IMR-90 (cell line): ENCODE results near the gene DEF6. TPM values are rescaled to one million over a fixed set of nuclear protein-coding genes. Genes with fewer than 3 reads are reported as not detected.

ENCODE experiments used
- ATAC-seq: fragments of 200-7000 bp; cut with Tn5 transposase; 2 replicates; pipeline ENCODE4 v1.9.1; 2020; ENCODE audit warnings: low read depth, mild to moderate bottlenecking, moderate library complexity
- BruUV-seq: library from RNA; stranded (reverse); fragments of 400-500 nt; replicated peaks from 2 replicates; lab custom pipeline; 2021; lab: Mats Ljungman, UMichigan
- CTCF ChIA-PET: fragments of 300-600 bp; formaldehyde crosslinking; extraction: SDS; loops from one replicate; lab custom pipeline; 2021; ENCODE audit warnings: antibody characterized with exemption; lab: Yijun Ruan, JAX
- POLR2A ChIA-PET: fragments of 300-600 bp; sonication (Branson Sonifier 250); formaldehyde crosslinking; loops from one replicate; lab custom pipeline; 2022; ENCODE audit warnings: antibody characterized with exemption; ENCODE audit not compliant: unreplicated experiment; lab: Charles Lee
- DNase-seq: peaks from one replicate; pipeline ENCODE4 v3.0.0; 2013
- H2AFZ ChIP-seq: replicated peaks from 2 replicates; pipeline ENCODE3; 2013; ENCODE audit warnings: low read length, mild to moderate bottlenecking; ENCODE audit not compliant: poor library complexity
- H2AK5ac ChIP-seq: 2 replicates; pipeline ENCODE4 v1.6.1; 2013; ENCODE audit warnings: low read depth, low read length, inconsistent platforms
- H2AK9ac ChIP-seq: replicated peaks from 2 replicates; pipeline ENCODE3; 2013; ENCODE audit warnings: mild to moderate bottlenecking, low read depth, low read length, moderate library complexity; ENCODE audit not compliant: poor library complexity
- H2BK120ac ChIP-seq: 2 replicates; pipeline ENCODE4 v1.6.1; 2013; ENCODE audit warnings: low read depth, low read length, inconsistent platforms
- H2BK15ac ChIP-seq: 3 replicates; pipeline ENCODE4 v1.6.1; 2013; ENCODE audit warnings: low read depth, low read length, inconsistent platforms
- H2BK20ac ChIP-seq: 2 replicates; pipeline ENCODE4 v1.6.1; 2013; ENCODE audit warnings: low read depth, mild to moderate bottlenecking, inconsistent platforms, low read length, moderate library complexity
- H2BK5ac ChIP-seq: 2 replicates; pipeline ENCODE4 v1.6.1; 2013; ENCODE audit warnings: mild to moderate bottlenecking, low read depth, low read length, inconsistent platforms; ENCODE audit not compliant: poor library complexity, severe bottlenecking
- H3K14ac ChIP-seq: replicated peaks from 2 replicates; pipeline ENCODE4 v1.6.1; 2013; ENCODE audit warnings: low read depth, low read length, inconsistent platforms
- H3K18ac ChIP-seq: 2 replicates; pipeline ENCODE4 v1.6.1; 2013; ENCODE audit warnings: low read depth, low read length, control low read depth
- H3K23ac ChIP-seq: 2 replicates; pipeline ENCODE4 v1.6.1; 2013; ENCODE audit warnings: low read depth, low read length, inconsistent platforms
- H3K27ac ChIP-seq: 2 replicates; pipeline ENCODE4 v1.5.1; 2013; ENCODE audit warnings: mild to moderate bottlenecking, control low read depth, low read length; ENCODE audit not compliant: insufficient read depth
- H3K27me3 ChIP-seq: 2 replicates; pipeline ENCODE4 v1.6.1; 2013; ENCODE audit warnings: low read length; ENCODE audit not compliant: control insufficient read depth, insufficient read depth
- H3K36me3 ChIP-seq: 2 replicates; pipeline ENCODE4 v1.6.1; 2013; ENCODE audit warnings: low read length, mixed read lengths; ENCODE audit not compliant: control insufficient read depth, insufficient read depth
- H3K4ac ChIP-seq: 2 replicates; pipeline ENCODE4 v1.6.1; 2013; ENCODE audit warnings: low read depth, low read length, inconsistent platforms
- H3K4me1 ChIP-seq: 2 replicates; pipeline ENCODE4 v1.6.1; 2013; ENCODE audit warnings: low read length, mixed read lengths; ENCODE audit not compliant: control insufficient read depth, insufficient read depth
- H3K4me2 ChIP-seq: 2 replicates; pipeline ENCODE4 v1.6.1; 2013; ENCODE audit warnings: low read depth, mild to moderate bottlenecking, control low read depth, low read length, moderate library complexity
- H3K4me3 ChIP-seq: 2 replicates; pipeline ENCODE4 v1.5.1; 2013; ENCODE audit warnings: low read depth, mild to moderate bottlenecking, control low read depth, low read length, moderate library complexity; ENCODE audit not compliant: insufficient read depth
- H3K56ac ChIP-seq: 2 replicates; pipeline ENCODE4 v1.6.1; 2013; ENCODE audit warnings: low read length, inconsistent platforms; ENCODE audit not compliant: insufficient read depth; ENCODE audit errors: extremely low read depth
- H3K79me1 ChIP-seq, 2 experiments: 2 replicates each; pipeline ENCODE4 v1.6.1; 2013; ENCODE audit warnings: low read length in 2 of 2, inconsistent platforms in 1 of 2, low read depth in 1 of 2
- H3K9ac ChIP-seq: 2 replicates; pipeline ENCODE4 v1.6.1; 2013; ENCODE audit warnings: low read depth, low read length, control low read depth
- H3K9me1 ChIP-seq: 2 replicates; pipeline ENCODE4 v1.6.1; 2013; ENCODE audit warnings: low read length, inconsistent platforms; ENCODE audit not compliant: insufficient read depth
- H3K9me3 ChIP-seq: 2 replicates; pipeline ENCODE4 v1.6.1; 2013; ENCODE audit warnings: low read length; ENCODE audit not compliant: control insufficient read depth, insufficient read depth
- H4K20me1 ChIP-seq: 2 replicates; pipeline ENCODE4 v1.6.1; 2013; ENCODE audit warnings: low read length, inconsistent platforms; ENCODE audit not compliant: insufficient read depth
- H4K5ac ChIP-seq: 2 replicates; pipeline ENCODE4 v1.6.1; 2013; ENCODE audit warnings: mild to moderate bottlenecking, low read depth, low read length, control low read depth
- H4K8ac ChIP-seq, 2 experiments: 2 replicates each; pipeline ENCODE4 v1.6.1; 2013; ENCODE audit warnings: low read depth in 2 of 2, low read length in 2 of 2, control low read depth in 1 of 2, inconsistent platforms in 1 of 2
- H4K91ac ChIP-seq: 2 replicates; pipeline ENCODE4 v1.6.1; 2013; ENCODE audit warnings: low read depth, low read length, inconsistent platforms; ENCODE audit not compliant: insufficient read depth
- BHLHE40 ChIP-seq: fragments of 150-350 bp; IDR thresholded peaks from 2 replicates; pipeline ENCODE4 v1.6.1; 2016; ENCODE audit warnings: mild to moderate bottlenecking, low read depth, low read length
- CEBPB ChIP-seq: IDR thresholded peaks from 2 replicates; pipeline ENCODE4 v1.6.1; 2012; ENCODE audit warnings: low read depth, low read length, improper control_type of control experiment
- MAFK ChIP-seq: IDR thresholded peaks from 2 replicates; pipeline ENCODE4 v1.6.1; 2012; ENCODE audit warnings: low read depth, low read length, improper control_type of control experiment
- MAZ ChIP-seq: IDR thresholded peaks from 2 replicates; pipeline ENCODE4 v1.6.1; 2012; ENCODE audit warnings: low read depth, mild to moderate bottlenecking, low read length, improper control_type of control experiment, moderate library complexity, borderline replicate concordance
- POLR2A ChIP-seq: IDR thresholded peaks from 2 replicates; pipeline ENCODE4 v1.6.1; 2012; ENCODE audit warnings: mild to moderate bottlenecking, low read depth, low read length
- RFX5 ChIP-seq: IDR thresholded peaks from 2 replicates; pipeline ENCODE4 v1.8.0; 2012; ENCODE audit warnings: low read depth, mild to moderate bottlenecking, low read length, moderate library complexity
- SMC3 ChIP-seq: fragments of 150-350 bp; IDR thresholded peaks from 2 replicates; pipeline ENCODE4 v1.6.1; 2016; ENCODE audit warnings: low read depth, mild to moderate bottlenecking, antibody characterized with exemption, low read length, moderate library complexity
- whole genome bisulfite sequencing, 2 experiments: methylation state at CpG; one replicate each; pipeline versions ENCODE4 v1.1.5 to v1.1.7; 2013; ENCODE audit warnings: missing lambda C conversion rate in 2 of 2; ENCODE audit not compliant: insufficient read length in 1 of 2; ENCODE audit errors: extremely low coverage in 2 of 2; 5-methylcytosine and 5-hydroxymethylcytosine counted together
- dilution Hi-C: fragments of 300-500 bp; cut with HindIII; formaldehyde crosslinking; loops from one replicate; pipeline ENCODE4 v1.14.3; 2018; ENCODE audit warnings: low sequenced_read_pairs; ENCODE audit not compliant: unreplicated experiment
- in situ Hi-C: fragments of 300-500 bp; cut with MboI; formaldehyde crosslinking; loops from 3 replicates; pipeline ENCODE4 v1.14.3; 2019; ENCODE audit warnings: low sequenced_read_pairs, inconsistent platforms, mixed read lengths
- intact Hi-C: fragments of 100-400 bp; cut with micrococcal nuclease; formaldehyde crosslinking; loops from 2 replicates; pipeline ENCODE4 v1.10.0; 2022
- polyA plus RNA-seq, 3 experiments: library from polyadenylated mRNA; depleted of rRNA; stranded (reverse); fragments of >200 nt; gene quantifications; 2 replicates each; pipeline ENCODE4 v1.2.3, GENCODE V29; 2012; ENCODE audit warnings: low replicate concordance in 1 of 3
- total RNA-seq: library from RNA; depleted of rRNA; stranded (reverse); fragments of >200 nt; gene quantifications from 2 replicates; pipeline ENCODE4 v1.2.3, GENCODE V29; 2012
- TF ChIP-seq, protein P1 (sequence below): fragments of 150-350 bp; IDR thresholded peaks from 2 replicates; pipeline ENCODE4 v1.6.1; 2017; ENCODE audit warnings: mild to moderate bottlenecking, antibody characterized with exemption, low read length, low read depth
- TF ChIP-seq, protein P2 (sequence below): fragments of 150-350 bp; IDR thresholded peaks from 2 replicates; pipeline ENCODE4 v1.6.1; 2016; ENCODE audit warnings: low read depth, mild to moderate bottlenecking, low read length, moderate library complexity, borderline replicate concordance

DEF6 gene
- total and polyA plus RNA-seq, 2 of the 4 experiments (the other 2 are of a cell fraction): 2.5 to 4.2 TPM

- TF ChIP-seq, protein P1, sequence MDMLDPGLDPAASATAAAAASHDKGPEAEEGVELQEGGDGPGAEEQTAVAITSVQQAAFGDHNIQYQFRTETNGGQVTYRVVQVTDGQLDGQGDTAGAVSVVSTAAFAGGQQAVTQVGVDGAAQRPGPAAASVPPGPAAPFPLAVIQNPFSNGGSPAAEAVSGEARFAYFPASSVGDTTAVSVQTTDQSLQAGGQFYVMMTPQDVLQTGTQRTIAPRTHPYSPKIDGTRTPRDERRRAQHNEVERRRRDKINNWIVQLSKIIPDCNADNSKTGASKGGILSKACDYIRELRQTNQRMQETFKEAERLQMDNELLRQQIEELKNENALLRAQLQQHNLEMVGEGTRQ: no peak
Measured at GRCh38 chr6:35354361-35355135, 56.9 kb downstream of the DEF6 start (continued).

- peaks cover 41% of the 10 kb centered on the region for H3K9me1 ChIP-seq
- intact Hi-C loops: no loop called here
- no peak overlapping the region for H3K4me3 ChIP-seq
- no peak for TF ChIP-seq RFX5
- no peak for TF ChIP-seq MAFK
- TF ChIP-seq, protein P2, sequence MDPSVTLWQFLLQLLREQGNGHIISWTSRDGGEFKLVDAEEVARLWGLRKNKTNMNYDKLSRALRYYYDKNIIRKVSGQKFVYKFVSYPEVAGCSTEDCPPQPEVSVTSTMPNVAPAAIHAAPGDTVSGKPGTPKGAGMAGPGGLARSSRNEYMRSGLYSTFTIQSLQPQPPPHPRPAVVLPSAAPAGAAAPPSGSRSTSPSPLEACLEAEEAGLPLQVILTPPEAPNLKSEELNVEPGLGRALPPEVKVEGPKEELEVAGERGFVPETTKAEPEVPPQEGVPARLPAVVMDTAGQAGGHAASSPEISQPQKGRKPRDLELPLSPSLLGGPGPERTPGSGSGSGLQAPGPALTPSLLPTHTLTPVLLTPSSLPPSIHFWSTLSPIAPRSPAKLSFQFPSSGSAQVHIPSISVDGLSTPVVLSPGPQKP: no peak
- TF ChIP-seq MAZ: no peak
- TF ChIP-seq CEBPB: no peak
- TF ChIP-seq BHLHE40: no peak
- TF ChIP-seq POLR2A: no peak
- TF ChIP-seq SMC3: no peak
- TF ChIP-seq, protein P1: no peak
- no peak overlapping the region for H3K14ac ChIP-seq
- H4K20me1 ChIP-seq: peaks cover 51% of the 10 kb centered on the region
- no peak overlapping the region for H4K5ac ChIP-seq
- H3K4ac ChIP-seq: no peak overlapping the region
- H2BK5ac ChIP-seq: no peak overlapping the region
- no peak overlapping the region for H2AK5ac ChIP-seq
- no peaks in the 10 kb centered on the region for H3K9me3 ChIP-seq
- no peak overlapping the region for H3K27ac ChIP-seq
- in situ Hi-C loops: no loop called here
- H3K23ac ChIP-seq: peak overlapping the region; percentile 24; the same call in 1 of the 2 replicates
- H2BK20ac ChIP-seq: no peak overlapping the region
- POLR2A ChIA-PET: no interaction called here
- no peak overlapping the region for H2AK9ac ChIP-seq
- dilution Hi-C loops: no loop called here
- BruUV-seq: no TSS peak
- H3K9ac ChIP-seq: no peak overlapping the region
- H3K4me1 ChIP-seq: peaks cover 35% of the 10 kb centered on the region
- peaks cover 67 to 91% of the 10 kb centered on the region in 2 experiments for H3K79me1 ChIP-seq
- H2AFZ ChIP-seq: no peak overlapping the region
- no peak overlapping the region for H2BK120ac ChIP-seq
- H3K27me3 ChIP-seq: no peaks in the 10 kb centered on the region
- no peak overlapping the region for H4K8ac ChIP-seq
- H3K56ac ChIP-seq: no peak overlapping the region
- CTCF ChIA-PET: no interaction called here
- no peak overlapping the region for H3K18ac ChIP-seq
- H2BK15ac ChIP-seq: no peak overlapping the region
- DNase-seq (no peak), ATAC-seq (no peak)
- peaks cover 51% of the 10 kb centered on the region for H3K36me3 ChIP-seq
- WGBS, 2 experiments: no CpG with 5 or more reads among the region's 1 CpG
- H3K4me2 ChIP-seq: no peak overlapping the region
- no peak overlapping the region for H4K91ac ChIP-seq
Measured at GRCh38 chr6:35356391-35356790, 58.8 kb downstream of the DEF6 start.
